GM12878 (cell line): ENCODE results near the gene HCST. TPM values are rescaled to one million over a fixed set of nuclear protein-coding genes. Genes with fewer than 3 reads are reported as not detected.

Experiments
- ATAC-seq: fragments of 200-7000 bp; cut with Tn5 transposase; 3 replicates; pipeline ENCODE4 v1.9.1; 2020; ENCODE audit warnings: mild to moderate bottlenecking, moderate library complexity
- BruUV-seq: library from RNA; stranded (reverse); fragments of 400-500 nt; replicated peaks from 2 replicates; lab custom pipeline; 2021; lab: Mats Ljungman, UMichigan
- CTCF ChIA-PET: fragments of 300-600 bp; sonication (Branson Sonifier 250); formaldehyde crosslinking; extraction: SDS; loops from one replicate; lab custom pipeline; 2021; ENCODE audit warnings: inconsistent platforms; lab: Yijun Ruan, JAX
- POLR2A ChIA-PET: fragments of 350-600 bp; formaldehyde crosslinking; extraction: SDS; loops from one replicate; lab custom pipeline; 2021; ENCODE audit warnings: inconsistent platforms; lab: Charles Lee
- RAD21 ChIA-PET: fragments of 300-600 bp; sonication (Branson Sonifier 250); formaldehyde crosslinking; loops from one replicate; lab custom pipeline; 2023; ENCODE audit warnings: antibody characterized with exemption; ENCODE audit not compliant: unreplicated experiment; lab: Charles Lee
- SMC1A ChIA-PET: fragments of 300-600 bp; sonication (Branson Sonifier 250); formaldehyde crosslinking; loops from one replicate; lab custom pipeline; 2023; ENCODE audit not compliant: unreplicated experiment, uncharacterized antibody; lab: Charles Lee
- DNase-seq: peaks from one replicate; pipeline ENCODE4 v3.0.0-alpha.2; 2011; ENCODE audit warnings: low read depth, low spot score
- FAIRE-seq: peaks from 3 replicates; lab custom pipeline; 2011; peaks lifted over from hg19 to GRCh38; lab: Jason Lieb, UNC
- H2AFZ ChIP-seq: 2 replicates; pipeline ENCODE4 v1.6.0; 2011; ENCODE audit warnings: low read depth, low read length, control low read depth; ENCODE audit not compliant: control insufficient read depth
- H3K27ac ChIP-seq: 2 replicates; pipeline ENCODE4 v1.5.1; 2011; ENCODE audit warnings: control low read depth; ENCODE audit not compliant: control insufficient read depth, insufficient read depth
- H3K27me3 ChIP-seq, 2 experiments: replicated peaks in 1 of 2; 2 replicates each; pipeline versions ENCODE4 v1.6.0 to v1.6.1; 2011; ENCODE audit warnings: low read length in 1 of 2; ENCODE audit not compliant: control insufficient read depth in 2 of 2, insufficient read depth in 2 of 2
- H3K36me3 ChIP-seq, 2 experiments: 2 replicates each; pipeline ENCODE4 v1.5.1; 2011; ENCODE audit warnings: low read length in 1 of 2; ENCODE audit not compliant: control insufficient read depth in 2 of 2, insufficient read depth in 2 of 2
- H3K4me1 ChIP-seq: 2 replicates; pipeline ENCODE4 v1.6.1; 2011; ENCODE audit warnings: mild to moderate bottlenecking, low read length, moderate library complexity, mixed read lengths; ENCODE audit not compliant: control insufficient read depth, insufficient read depth
- H3K4me2 ChIP-seq: 2 replicates; pipeline ENCODE4 v1.6.0; 2011; ENCODE audit warnings: control low read depth; ENCODE audit not compliant: control insufficient read depth, insufficient read depth
- H3K4me3 ChIP-seq: fragments of 200-600 bp; sonication (generic); 2 replicates; pipeline ENCODE4 v1.5.1; 2016
- H3K79me2 ChIP-seq: 2 replicates; pipeline ENCODE4 v1.6.0; 2011; ENCODE audit warnings: low read length; ENCODE audit not compliant: control insufficient read depth, insufficient read depth
- H3K9ac ChIP-seq: 2 replicates; pipeline ENCODE4 v1.8.0; 2011; ENCODE audit warnings: low read length, control low read depth, mixed read lengths; ENCODE audit not compliant: control insufficient read depth, insufficient read depth
- H3K9me3 ChIP-seq: replicated peaks from 3 replicates; pipeline ENCODE4 v1.5.1; 2011; ENCODE audit warnings: mild to moderate bottlenecking, low read length; ENCODE audit not compliant: control insufficient read depth, insufficient read depth
- H4K20me1 ChIP-seq: 2 replicates; pipeline ENCODE4 v1.6.0; 2011; ENCODE audit not compliant: control insufficient read depth, insufficient read depth
- BACH1 ChIP-seq: fragments of 450-650 bp; IDR thresholded peaks from 2 replicates; pipeline ENCODE4 v1.6.1; 2017; ENCODE audit warnings: mild to moderate bottlenecking, borderline replicate concordance
- BRCA1 ChIP-seq: IDR thresholded peaks from 2 replicates; pipeline ENCODE4 v1.6.1; 2011; ENCODE audit warnings: low read depth, low read length, improper control_type of control experiment
- CBX3 ChIP-seq: fragments of 200-600 bp; sonication (generic); IDR thresholded peaks from 2 replicates; pipeline ENCODE4 v1.6.1; 2016; ENCODE audit warnings: low read depth, borderline replicate concordance
- CBX5 ChIP-seq: sonication (generic); IDR thresholded peaks from 2 replicates; pipeline ENCODE4 v1.6.1; 2016; ENCODE audit warnings: low read depth, moderate library complexity, mild to moderate bottlenecking, inconsistent platforms
- ETV6 ChIP-seq, 2 experiments: fragments of 450-650 bp in 1 of 2; IDR thresholded peaks in 1 of 2; conservative IDR thresholded peaks in 1 of 2; 2 replicates each; pipeline ENCODE4 v1.6.1; 2014; ENCODE audit warnings: antibody characterized with exemption in 1 of 2, borderline replicate concordance in 1 of 2, low read depth in 1 of 2, mild to moderate bottlenecking in 1 of 2, moderate library complexity in 1 of 2
- FOXM1 ChIP-seq: IDR thresholded peaks from 2 replicates; pipeline ENCODE4 v1.6.1; 2012; ENCODE audit warnings: low read depth, mild to moderate bottlenecking, inconsistent platforms, low read length, moderate library complexity
- IKZF1 ChIP-seq: fragments of 450-650 bp; conservative IDR thresholded peaks from 2 replicates; pipeline ENCODE4 v1.6.1; 2017; ENCODE audit warnings: antibody characterized with exemption, mild to moderate bottlenecking
- LARP7 ChIP-seq: fragments of 450-650 bp; IDR thresholded peaks from 2 replicates; pipeline ENCODE4 v1.6.1; 2017; ENCODE audit warnings: mild to moderate bottlenecking
- POLR2AphosphoS5 ChIP-seq: IDR thresholded peaks from 2 replicates; pipeline ENCODE4 v1.6.1; 2011; ENCODE audit warnings: mild to moderate bottlenecking, low read length, inconsistent platforms
- RFX5 ChIP-seq: IDR thresholded peaks from 2 replicates; pipeline ENCODE4 v1.6.1; 2011; ENCODE audit warnings: low read depth, low read length, improper control_type of control experiment
- SMAD5 ChIP-seq: IDR thresholded peaks from 2 replicates; pipeline ENCODE4 v1.6.1; 2016; ENCODE audit warnings: antibody characterized with exemption, low read depth
- SUZ12 ChIP-seq: fragments of 200-600 bp; sonication (generic); IDR thresholded peaks from one replicate; pipeline ENCODE4 v1.6.1; 2018; ENCODE audit warnings: antibody characterized with exemption, mild to moderate bottlenecking; ENCODE audit not compliant: unreplicated experiment
- TCF3 ChIP-seq: IDR thresholded peaks from 2 replicates; pipeline ENCODE4 v1.6.1; 2012; ENCODE audit warnings: low read depth, mild to moderate bottlenecking, low read length, borderline replicate concordance; ENCODE audit not compliant: insufficient read depth
- ZNF274 ChIP-seq: IDR thresholded peaks from one replicate; pipeline ENCODE4 v1.8.0; 2011; ENCODE audit not compliant: insufficient read length, insufficient read depth
- WGBS: methylation state at CpG from one replicate; pipeline ENCODE4 v1.1.6; 2016; ENCODE audit warnings: low lambda C conversion rate; ENCODE audit not compliant: insufficient replicate concordance, insufficient coverage; ENCODE audit errors: missing lambda C conversion rate; 5-methylcytosine and 5-hydroxymethylcytosine counted together
- in situ Hi-C: fragments of 300-500 bp; cut with MboI; formaldehyde crosslinking; loops from 9 replicates; pipeline ENCODE4 v1.14.3; 2018; ENCODE audit warnings: mixed read lengths
- intact Hi-C: fragments of 100-400 bp; cut with micrococcal nuclease; formaldehyde crosslinking; loops from one replicate; pipeline ENCODE4 v1.14.2; 2022; ENCODE audit not compliant: unreplicated experiment
- polyA plus RNA-seq, 11 experiments: library from polyadenylated mRNA; depleted of rRNA in 4 of 11; unstranded in 6 of 11; stranded (reverse) in 5 of 11; fragments of >200 nt; fragmentation: Nextera tagmentation in 4 of 11; fragmentation: Illumina TruSeq in 1 of 11; extraction: Ambion mirVana in 4 of 11; extraction: Trizol in 1 of 11; gene quantifications; 1 replicate in 1 of 11; 2 replicates in 10 of 11; pipeline versions ENCODE4 v1.2.1 to v1.2.3, GENCODE V29; 2011 to 2016; ENCODE audit warnings: inconsistent platforms in 2 of 11, missing spikeins in 2 of 11, low read depth in 1 of 11
- total RNA-seq, 4 experiments: library from RNA; depleted of rRNA in 3 of 4; stranded (reverse); fragments of >200 nt in 3 of 4; fragmentation: Illumina TruSeq in 1 of 4; extraction: Trizol in 1 of 4; gene quantifications; 2 replicates each; pipeline versions ENCODE4 v1.2.1 to v1.2.3, GENCODE V29; 2013 to 2021
- TF ChIP-seq, protein P1 (sequence below): fragments of 450-650 bp; IDR thresholded peaks from 2 replicates; pipeline ENCODE4 v1.6.1; 2016; ENCODE audit warnings: mild to moderate bottlenecking
- TF ChIP-seq, protein P2 (sequence below): IDR thresholded peaks from 2 replicates; pipeline ENCODE4 v1.6.1; 2012; ENCODE audit warnings: low read length, inconsistent platforms
- TF ChIP-seq, protein P3 (sequence below): IDR thresholded peaks from 2 replicates; pipeline ENCODE4 v1.6.1; 2012; ENCODE audit warnings: low read depth, low read length, improper control_type of control experiment
- TF ChIP-seq, protein P4 (sequence below): fragments of 450-650 bp; IDR thresholded peaks from 2 replicates; pipeline ENCODE4 v1.6.1; 2017; ENCODE audit warnings: low read depth, mild to moderate bottlenecking, moderate library complexity

Gene HCST
- total and polyA plus RNA-seq, 10 of the 15 experiments (the other 5 are each of a cell fraction or from before 2014, with no cell fraction given) = 7.5 to 79.6 (median 33.6) TPM

DNA sequence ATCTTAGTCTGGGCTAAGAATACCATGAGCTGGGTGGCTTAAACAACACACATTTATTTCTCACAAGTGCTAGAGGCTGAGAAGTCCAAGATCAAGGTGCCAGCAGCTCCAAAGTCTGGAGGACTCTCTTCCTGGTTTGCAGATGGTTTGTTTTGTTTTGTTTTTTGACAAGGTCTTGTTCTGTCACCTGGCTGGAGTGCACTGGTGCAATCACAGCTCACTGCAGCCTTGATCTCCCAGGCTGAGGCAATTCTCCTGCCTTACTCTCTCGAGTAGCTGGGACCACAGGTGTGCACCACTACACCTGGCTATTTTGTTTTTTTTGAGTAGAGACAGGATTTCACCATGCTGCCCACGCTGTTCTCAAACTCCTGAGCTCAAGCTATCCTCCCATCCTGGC lies 18.4 kb upstream of the HCST start (continued):
- no peak for TF ChIP-seq ETV6 (conservative IDR thresholded peaks at IDR 0.05 in 1 of 2, IDR thresholded peaks at IDR 0.05 in 1 of 2; ENCODE audit: borderline replicate concordance in 1 of 2, low read depth in 1 of 2)

DNA sequence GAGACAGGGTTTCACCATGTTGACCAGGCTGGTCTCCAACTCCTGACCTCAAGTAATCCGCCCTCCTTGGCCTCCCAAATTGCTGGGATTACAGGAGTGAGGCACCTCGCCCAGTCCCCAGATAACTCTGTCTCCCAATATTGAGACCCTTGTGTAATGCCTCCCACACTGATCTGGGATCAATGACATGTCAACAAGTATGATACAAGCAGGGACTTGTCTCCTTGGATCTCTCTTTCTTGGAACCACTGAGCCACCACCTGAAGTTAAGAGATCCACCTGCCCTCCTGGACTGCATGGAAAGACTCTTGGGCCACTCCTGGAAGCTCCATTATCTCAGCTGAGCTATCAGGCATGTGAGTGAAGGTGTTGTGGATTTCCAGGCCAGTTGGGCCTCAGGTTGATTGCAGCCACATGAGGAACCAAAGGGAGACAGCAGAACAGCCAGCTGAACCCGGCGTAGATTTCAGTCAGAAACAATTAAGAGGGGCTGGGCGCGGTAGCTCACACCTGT lies 17.0 kb upstream of the HCST start:
- Histone ChIP-seq H3K9me3 (no peaks in the 10 kb centered on the region), H3K27me3 (no peaks in the 10 kb centered on the region), H3K4me1 (no peaks in the 10 kb centered on the region), H3K4me3 (no peak overlapping the region), H4K20me1 (peaks cover 3% of the 10 kb centered on the region; the same call in 1 of the 2 replicates), H3K36me3 (peaks cover 12 to 14% of the 10 kb centered on the region in 2 experiments), H3K27ac (no peak overlapping the region), H3K79me2 (no peaks in the 10 kb centered on the region), H2AFZ (no peak overlapping the region), H3K4me2 (no peak overlapping the region), H3K9ac (no peak overlapping the region)
- WGBS = 88% methylated on average over 6 of the region's 6 CpGs
- POLR2A ChIA-PET = interaction anchor here (0.6 to 1.0 kb wide), 2 partner anchors 9 to 180 kb away, joined by 3 to 4 read pairs; no protein-coding TSS in a partner anchor
- ATAC-seq = no peak
- CTCF ChIA-PET = interaction anchor here (0.8 to 9.6 kb wide), 3 partner anchors 29 to 191 kb away, joined by 3 to 145 read pairs (median 4); no protein-coding TSS in a partner anchor
- in situ Hi-C loops = loop anchor here (5.0 kb wide), 1 partner anchor 47 kb away; no protein-coding TSS in a partner anchor
- intact Hi-C loops = no loop called here
- no TSS peak for BruUV-seq
- SMC1A ChIA-PET = interaction anchor here (0.6 to 2.4 kb wide), 3 partner anchors 12 to 62 kb away, joined by 3 to 12 read pairs (median 3); no protein-coding TSS in a partner anchor
- RAD21 ChIA-PET = interaction anchor here (7.3 kb wide), 1 partner anchor 47 kb away, joined by 107 read pairs; no protein-coding TSS in a partner anchor
- FAIRE-seq = no peak
- DNase-seq = no peak
- TF ChIP-seq BRCA1 = no peak
- TF ChIP-seq, protein P1, sequence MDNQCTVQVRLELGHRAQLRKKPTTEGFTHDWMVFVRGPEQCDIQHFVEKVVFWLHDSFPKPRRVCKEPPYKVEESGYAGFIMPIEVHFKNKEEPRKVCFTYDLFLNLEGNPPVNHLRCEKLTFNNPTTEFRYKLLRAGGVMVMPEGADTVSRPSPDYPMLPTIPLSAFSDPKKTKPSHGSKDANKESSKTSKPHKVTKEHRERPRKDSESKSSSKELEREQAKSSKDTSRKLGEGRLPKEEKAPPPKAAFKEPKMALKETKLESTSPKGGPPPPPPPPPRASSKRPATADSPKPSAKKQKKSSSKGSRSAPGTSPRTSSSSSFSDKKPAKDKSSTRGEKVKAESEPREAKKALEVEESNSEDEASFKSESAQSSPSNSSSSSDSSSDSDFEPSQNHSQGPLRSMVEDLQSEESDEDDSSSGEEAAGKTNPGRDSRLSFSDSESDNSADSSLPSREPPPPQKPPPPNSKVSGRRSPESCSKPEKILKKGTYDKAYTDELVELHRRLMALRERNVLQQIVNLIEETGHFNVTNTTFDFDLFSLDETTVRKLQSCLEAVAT = no peak
- no peak for TF ChIP-seq RFX5
- TF ChIP-seq IKZF1 = no peak
- no peak for TF ChIP-seq BACH1
- no peak for TF ChIP-seq TCF3
- TF ChIP-seq, protein P2, sequence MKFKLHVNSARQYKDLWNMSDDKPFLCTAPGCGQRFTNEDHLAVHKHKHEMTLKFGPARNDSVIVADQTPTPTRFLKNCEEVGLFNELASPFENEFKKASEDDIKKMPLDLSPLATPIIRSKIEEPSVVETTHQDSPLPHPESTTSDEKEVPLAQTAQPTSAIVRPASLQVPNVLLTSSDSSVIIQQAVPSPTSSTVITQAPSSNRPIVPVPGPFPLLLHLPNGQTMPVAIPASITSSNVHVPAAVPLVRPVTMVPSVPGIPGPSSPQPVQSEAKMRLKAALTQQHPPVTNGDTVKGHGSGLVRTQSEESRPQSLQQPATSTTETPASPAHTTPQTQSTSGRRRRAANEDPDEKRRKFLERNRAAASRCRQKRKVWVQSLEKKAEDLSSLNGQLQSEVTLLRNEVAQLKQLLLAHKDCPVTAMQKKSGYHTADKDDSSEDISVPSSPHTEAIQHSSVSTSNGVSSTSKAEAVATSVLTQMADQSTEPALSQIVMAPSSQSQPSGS = no peak
- TF ChIP-seq CBX5 = no peak
- TF ChIP-seq CBX3 = no peak
- TF ChIP-seq, protein P3, sequence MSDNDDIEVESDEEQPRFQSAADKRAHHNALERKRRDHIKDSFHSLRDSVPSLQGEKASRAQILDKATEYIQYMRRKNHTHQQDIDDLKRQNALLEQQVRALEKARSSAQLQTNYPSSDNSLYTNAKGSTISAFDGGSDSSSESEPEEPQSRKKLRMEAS = no peak
- no peak for TF ChIP-seq FOXM1
- TF ChIP-seq SMAD5 = 0 out of 2 replicates have a peak, but pooled peaks have one; percentile 54
- no peak for TF ChIP-seq ZNF274
- no peak for TF ChIP-seq SUZ12
- TF ChIP-seq POLR2AphosphoS5 = 0 out of 2 replicates have a peak, but pooled peaks have one; percentile 10
- no peak for TF ChIP-seq ETV6 (conservative IDR thresholded peaks at IDR 0.05 in 1 of 2, IDR thresholded peaks at IDR 0.05 in 1 of 2; ENCODE audit: borderline replicate concordance in 1 of 2, low read depth in 1 of 2)
- TF ChIP-seq LARP7 = no peak
- TF ChIP-seq, protein P4, sequence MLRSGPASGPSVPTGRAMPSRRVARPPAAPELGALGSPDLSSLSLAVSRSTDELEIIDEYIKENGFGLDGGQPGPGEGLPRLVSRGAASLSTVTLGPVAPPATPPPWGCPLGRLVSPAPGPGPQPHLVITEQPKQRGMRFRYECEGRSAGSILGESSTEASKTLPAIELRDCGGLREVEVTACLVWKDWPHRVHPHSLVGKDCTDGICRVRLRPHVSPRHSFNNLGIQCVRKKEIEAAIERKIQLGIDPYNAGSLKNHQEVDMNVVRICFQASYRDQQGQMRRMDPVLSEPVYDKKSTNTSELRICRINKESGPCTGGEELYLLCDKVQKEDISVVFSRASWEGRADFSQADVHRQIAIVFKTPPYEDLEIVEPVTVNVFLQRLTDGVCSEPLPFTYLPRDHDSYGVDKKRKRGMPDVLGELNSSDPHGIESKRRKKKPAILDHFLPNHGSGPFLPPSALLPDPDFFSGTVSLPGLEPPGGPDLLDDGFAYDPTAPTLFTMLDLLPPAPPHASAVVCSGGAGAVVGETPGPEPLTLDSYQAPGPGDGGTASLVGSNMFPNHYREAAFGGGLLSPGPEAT = no peak
